Measurements from ENCODE around the gene NEK7.

Gene NEK7

GRCh38 chr1:198147216-198147615 lies 9.6 kb upstream of the NEK7 start:
- no peak for DNase-seq

GRCh38 chr1:198150369-198150768 lies 6.4 kb upstream of the NEK7 start:
- no peak for DNase-seq

- peak; percentile 44 for DNase-seq
These were observed 5.1 kb upstream of the NEK7 start for GRCh38 chr1:198151688-198152087.

GRCh38 chr1:198153103-198153502 lies 3.7 kb upstream of the NEK7 start:
- peak; percentile 62 for DNase-seq

GRCh38 chr1:198153804-198154203 lies 3.0 kb upstream of the NEK7 start:
- no peak for DNase-seq

GRCh38 chr1:198155253-198155652 lies 1.5 kb upstream of the NEK7 start:
- DNase-seq: peak; percentile 94

GRCh38 chr1:198156111-198156744 lies 570 bp upstream of the NEK7 start:
- DNase-seq: peak; percentile 80

- DNase-seq: peak; percentile 94
These were observed 546 bp downstream of the NEK7 start for GRCh38 chr1:198157241-198157846.

- DNase-seq: peak; percentile 33
These were observed 1.3 kb downstream of the NEK7 start for GRCh38 chr1:198157847-198158725.

- DNase-seq: peak; percentile 89
These were observed 2.2 kb downstream of the NEK7 start for GRCh38 chr1:198158735-198159589.

- no peak for DNase-seq
These were observed 3.4 kb downstream of the NEK7 start for GRCh38 chr1:198160222-198160621.

- no peak for DNase-seq
These were observed 4.3 kb downstream of the NEK7 start for GRCh38 chr1:198160946-198161614.

GRCh38 chr1:198161718-198162090 lies 4.9 kb downstream of the NEK7 start:
- no peak for DNase-seq

GRCh38 chr1:198162091-198162767 lies 5.4 kb downstream of the NEK7 start:
- no peak for DNase-seq

- DNase-seq: no peak
These were observed 9.3 kb downstream of the NEK7 start for GRCh38 chr1:198165927-198166647.

GRCh38 chr1:198166900-198167299 lies 10.1 kb downstream of the NEK7 start:
- no peak for DNase-seq

GRCh38 chr1:198167436-198167934 lies 10.7 kb downstream of the NEK7 start:
- DNase-seq: no peak

GRCh38 chr1:198168227-198168626 lies 11.4 kb downstream of the NEK7 start:
- DNase-seq: peak; percentile 93

GRCh38 chr1:198169672-198170071 lies 12.9 kb downstream of the NEK7 start:
- no peak for DNase-seq
